HG03280 (cell line): ENCODE measurements around the gene TIGAR.

ENCODE experiments used
- ATAC-seq: cut with Tn5 transposase; IDR thresholded peaks from one replicate; pipeline ENCODE4 v1.9.1; 2021; ENCODE audit warnings: mild to moderate bottlenecking, moderate library complexity; ENCODE audit not compliant: unreplicated experiment

TIGAR gene

GRCh38 chr12:4282103-4282891 lies 38.7 kb upstream of the TIGAR start:
- ATAC-seq, result no peak

GRCh38 chr12:4282892-4283511 lies 38.0 kb upstream of the TIGAR start:
- no peak for ATAC-seq

- ATAC-seq, result no peak
Measured at GRCh38 chr12:4283512-4284255, 37.3 kb upstream of the TIGAR start.

GRCh38 chr12:4284306-4284705 lies 36.7 kb upstream of the TIGAR start:
- ATAC-seq, result no peak

GRCh38 chr12:4285070-4285469 lies 35.9 kb upstream of the TIGAR start:
- ATAC-seq, result no peak

GRCh38 chr12:4286228-4286627 lies 34.8 kb upstream of the TIGAR start:
- ATAC-seq, result no peak

- no peak for ATAC-seq
Measured at GRCh38 chr12:4286771-4287317, 34.2 kb upstream of the TIGAR start.

GRCh38 chr12:4287325-4288211 lies 33.4 kb upstream of the TIGAR start:
- no peak for ATAC-seq

- ATAC-seq, result no peak
Measured at GRCh38 chr12:4288296-4289131, 32.5 kb upstream of the TIGAR start.

GRCh38 chr12:4289231-4289878 lies 31.7 kb upstream of the TIGAR start:
- no peak for ATAC-seq

GRCh38 chr12:4289998-4290790 lies 30.8 kb upstream of the TIGAR start:
- ATAC-seq, result no peak

- ATAC-seq, result no peak
Measured at GRCh38 chr12:4292341-4293073, 28.5 kb upstream of the TIGAR start.

GRCh38 chr12:4293299-4293965 lies 27.6 kb upstream of the TIGAR start:
- no peak for ATAC-seq

- no peak for ATAC-seq
Measured at GRCh38 chr12:4293966-4294505, 27.0 kb upstream of the TIGAR start.

GRCh38 chr12:4296751-4297150 lies 24.3 kb upstream of the TIGAR start:
- ATAC-seq, result no peak

GRCh38 chr12:4297617-4298016 lies 23.4 kb upstream of the TIGAR start:
- no peak for ATAC-seq

GRCh38 chr12:4300883-4301282 lies 20.1 kb upstream of the TIGAR start:
- ATAC-seq, result no peak
